Endothelial cell of umbilical vein (primary cell): Measurements from ENCODE around the gene CALD1. TPM values are rescaled to one million over a fixed set of nuclear protein-coding genes. Genes with fewer than 3 reads are reported as not detected.

Experiments used
- BruUV-seq: library from RNA; stranded (reverse); fragments of 400-500 nt; replicated peaks from 2 replicates; lab custom pipeline; 2021; lab: Mats Ljungman, UMichigan
- CTCF ChIA-PET: fragments of 300-600, 350-600 bp; sonication (Branson Sonifier 250); formaldehyde crosslinking; loops from one replicate; lab custom pipeline; 2021; ENCODE audit warnings: antibody characterized with exemption, inconsistent platforms; lab: Charles Lee
- POLR2A ChIA-PET: fragments of 300-600, 350-600 bp; sonication (Branson Sonifier 250); formaldehyde crosslinking; loops from one replicate; lab custom pipeline; 2021; ENCODE audit warnings: antibody characterized with exemption, inconsistent platforms; lab: Charles Lee
- DNase-seq: peaks from one replicate; pipeline ENCODE4 v3.0.0-alpha.2; 2011; ENCODE audit warnings: low read depth, low spot score
- FAIRE-seq: peaks from 2 replicates; lab custom pipeline; 2011; peaks lifted over from hg19 to GRCh38; lab: Jason Lieb, UNC
- H2AFZ ChIP-seq: 2 replicates; pipeline ENCODE4 v1.6.0; 2012; ENCODE audit warnings: low read depth, low read length, control low read depth, inconsistent platforms
- H3K27ac ChIP-seq: 2 replicates; pipeline ENCODE4 v1.5.1; 2011; ENCODE audit warnings: low read depth, mild to moderate bottlenecking, control low read depth, low read length, moderate library complexity; ENCODE audit not compliant: insufficient read depth
- H3K27me3 ChIP-seq, 2 experiments: 2 replicates each; pipeline versions ENCODE4 v1.6.0 to v1.6.1; 2011; ENCODE audit warnings: low read length in 2 of 2, mixed read lengths in 1 of 2; ENCODE audit not compliant: control insufficient read depth in 2 of 2, insufficient read depth in 2 of 2
- H3K36me3 ChIP-seq, 2 experiments: 2 replicates in 1 of 2; 3 replicates in 1 of 2; pipeline ENCODE4 v1.5.1; 2011; ENCODE audit warnings: low read length in 2 of 2, mild to moderate bottlenecking in 1 of 2, moderate library complexity in 1 of 2; ENCODE audit not compliant: control insufficient read depth in 2 of 2, insufficient read depth in 2 of 2; ENCODE audit errors: extremely low read depth in 1 of 2
- H3K4me1 ChIP-seq: 3 replicates; pipeline ENCODE4 v1.5.1; 2011; ENCODE audit warnings: mild to moderate bottlenecking, low read length; ENCODE audit not compliant: control insufficient read depth, insufficient read depth; ENCODE audit errors: extremely low read depth
- H3K4me2 ChIP-seq: 2 replicates; pipeline ENCODE4 v1.6.1; 2011; ENCODE audit warnings: low read length, control low read depth, mixed read lengths; ENCODE audit not compliant: insufficient read depth
- H3K4me3 ChIP-seq, 3 experiments: fragments of 200-600 bp in 1 of 3; sonication (generic), shearing (Covaris generic) in 1 of 3; replicated peaks in 1 of 3; 2 replicates each; pipeline ENCODE4 v1.5.1; 2011 to 2016; ENCODE audit warnings: control low read depth in 3 of 3, low read length in 3 of 3, mild to moderate bottlenecking in 2 of 3, inconsistent platforms in 1 of 3, low read depth in 1 of 3, moderate library complexity in 1 of 3; ENCODE audit not compliant: insufficient read depth in 1 of 3
- H3K79me2 ChIP-seq: 2 replicates; pipeline ENCODE4 v1.6.0; 2012; ENCODE audit warnings: low read length, inconsistent platforms; ENCODE audit not compliant: control insufficient read depth, insufficient read depth
- H3K9ac ChIP-seq: replicated peaks from 2 replicates; pipeline ENCODE3; 2011; ENCODE audit warnings: low read length, control low read depth; ENCODE audit not compliant: insufficient read depth; ENCODE audit errors: extremely low read depth
- H3K9me1 ChIP-seq: replicated peaks from 3 replicates; pipeline ENCODE4 v1.6.0; 2011; ENCODE audit warnings: mild to moderate bottlenecking, low read length; ENCODE audit not compliant: control insufficient read depth, insufficient read depth; ENCODE audit errors: extremely low read depth
- H3K9me3 ChIP-seq: replicated peaks from 2 replicates; pipeline ENCODE4 v1.5.1; 2012; ENCODE audit warnings: low read length, inconsistent platforms; ENCODE audit not compliant: control insufficient read depth, insufficient read depth
- H4K20me1 ChIP-seq: replicated peaks from 2 replicates; pipeline ENCODE3; 2011; ENCODE audit warnings: mild to moderate bottlenecking, low read length; ENCODE audit not compliant: control insufficient read depth, insufficient read depth; ENCODE audit errors: extremely low read depth
- EZH2 ChIP-seq: IDR thresholded peaks from 2 replicates; pipeline ENCODE4 v1.6.1; 2012; ENCODE audit warnings: borderline replicate concordance, low read depth, mild to moderate bottlenecking, moderate library complexity, low read length, inconsistent platforms; ENCODE audit not compliant: severe bottlenecking
- FOS ChIP-seq: IDR thresholded peaks from 2 replicates; pipeline ENCODE4 v1.6.1; 2011; ENCODE audit warnings: mild to moderate bottlenecking, low read length, moderate library complexity, borderline replicate concordance; ENCODE audit not compliant: insufficient read depth
- dilution Hi-C: fragments of 300-500 bp; cut with MboI; formaldehyde crosslinking; loops from one replicate; pipeline ENCODE4 v1.15.0; 2019; ENCODE audit warnings: low sequenced_read_pairs; ENCODE audit not compliant: extremely low pct_ligation_motif_present
- intact Hi-C: fragments of 100-400 bp; cut with micrococcal nuclease; formaldehyde crosslinking; loops from one replicate; pipeline ENCODE4 v1.10.0; 2022
- polyA plus RNA-seq, 4 experiments: library from polyadenylated mRNA; depleted of rRNA in 3 of 4; stranded (reverse) in 3 of 4; unstranded in 1 of 4; fragments of >200 nt; gene quantifications; 2 replicates each; pipeline versions ENCODE4 v1.2.1 to v1.2.3, GENCODE V29; 2011 to 2012; ENCODE audit warnings: missing spikeins in 1 of 4
- total RNA-seq: library from RNA; stranded (reverse); gene quantifications from 2 replicates; pipeline ENCODE4 v1.2.3, GENCODE V29; 2021
- TF ChIP-seq, protein P1 (sequence below), 2 donors: IDR thresholded peaks; 1 replicate in 1 of 2; 2 replicates in 1 of 2; pipeline ENCODE4 v1.5.1; 2011; ENCODE audit warnings: low read length in 2 of 2, mild to moderate bottlenecking in 2 of 2, moderate library complexity in 2 of 2, control low read depth in 1 of 2, inconsistent platforms in 1 of 2, low read depth in 1 of 2; ENCODE audit not compliant: insufficient read depth in 1 of 2; ENCODE audit errors: extremely low read depth in 1 of 2

Gene CALD1
- total and polyA plus RNA-seq, 2 donors (not counting 3 experiments of a cell fraction or from before 2014, with no cell fraction given) = 136 to 307 TPM

DNA sequence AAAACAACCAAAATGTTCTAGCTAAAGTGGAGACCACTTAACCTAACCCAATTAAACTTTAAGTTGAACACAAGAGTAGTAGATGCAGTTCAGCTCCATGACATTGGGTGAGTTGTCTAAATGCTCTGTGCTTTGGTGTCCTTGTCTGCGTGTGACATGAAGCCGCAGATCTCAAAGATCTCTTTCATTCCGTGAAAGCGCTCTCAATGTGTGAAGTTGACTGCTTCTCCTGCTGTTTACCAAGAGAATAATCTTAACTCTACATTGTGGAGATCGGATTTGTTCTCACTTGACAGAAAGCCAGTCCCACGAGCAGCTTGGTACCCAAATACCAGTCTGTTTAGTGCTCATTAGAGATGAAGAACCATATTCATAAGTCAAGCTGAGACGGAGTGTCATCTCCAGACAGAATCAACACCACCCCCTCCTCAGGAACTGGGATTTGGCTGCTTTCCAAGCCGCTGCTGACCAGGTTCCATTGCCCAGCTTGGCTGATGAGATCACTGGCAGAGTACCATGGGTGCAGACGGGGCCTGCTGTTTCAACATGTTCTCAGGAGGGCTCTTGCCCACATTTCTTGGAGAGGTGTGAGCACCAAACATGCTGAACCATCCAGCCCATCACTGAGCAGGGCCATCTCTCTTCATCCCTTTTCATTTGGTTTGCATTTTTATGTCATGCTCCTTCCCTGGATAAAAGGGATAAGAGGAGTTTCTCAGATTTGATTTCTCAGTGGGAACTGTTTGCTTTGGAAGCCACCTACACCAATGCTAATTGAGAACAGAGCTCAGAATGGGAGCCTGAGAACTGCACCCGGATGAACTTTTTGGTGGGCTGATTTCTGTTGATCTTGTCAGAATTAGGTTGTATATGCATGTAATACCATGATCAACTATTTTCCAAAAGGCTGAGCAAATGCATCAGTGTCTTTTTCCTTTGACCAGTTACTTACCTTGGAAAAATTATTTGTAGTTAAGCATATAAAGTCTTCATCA lies 111.1 kb downstream of the CALD1 start:
- intact Hi-C loops (loop anchor here (5.0 kb wide), 1 partner anchor 168 kb away; no protein-coding TSS in a partner anchor), dilution Hi-C loops (no loop called here)
- H3K79me2 ChIP-seq = peaks cover 46% of the 10 kb centered on the region
- CTCF ChIA-PET = interaction anchor here (0.7 kb wide), 1 partner anchor 35 kb away, joined by 3 read pairs; no protein-coding TSS in a partner anchor
- no peaks in the 10 kb centered on the region for H3K27me3 ChIP-seq
- no TSS peak for BruUV-seq
- FAIRE-seq = peak; percentile 49
- no peak overlapping the region for H3K4me3 ChIP-seq
- H3K9me3 ChIP-seq = no peaks in the 10 kb centered on the region
- TF ChIP-seq, protein P1, sequence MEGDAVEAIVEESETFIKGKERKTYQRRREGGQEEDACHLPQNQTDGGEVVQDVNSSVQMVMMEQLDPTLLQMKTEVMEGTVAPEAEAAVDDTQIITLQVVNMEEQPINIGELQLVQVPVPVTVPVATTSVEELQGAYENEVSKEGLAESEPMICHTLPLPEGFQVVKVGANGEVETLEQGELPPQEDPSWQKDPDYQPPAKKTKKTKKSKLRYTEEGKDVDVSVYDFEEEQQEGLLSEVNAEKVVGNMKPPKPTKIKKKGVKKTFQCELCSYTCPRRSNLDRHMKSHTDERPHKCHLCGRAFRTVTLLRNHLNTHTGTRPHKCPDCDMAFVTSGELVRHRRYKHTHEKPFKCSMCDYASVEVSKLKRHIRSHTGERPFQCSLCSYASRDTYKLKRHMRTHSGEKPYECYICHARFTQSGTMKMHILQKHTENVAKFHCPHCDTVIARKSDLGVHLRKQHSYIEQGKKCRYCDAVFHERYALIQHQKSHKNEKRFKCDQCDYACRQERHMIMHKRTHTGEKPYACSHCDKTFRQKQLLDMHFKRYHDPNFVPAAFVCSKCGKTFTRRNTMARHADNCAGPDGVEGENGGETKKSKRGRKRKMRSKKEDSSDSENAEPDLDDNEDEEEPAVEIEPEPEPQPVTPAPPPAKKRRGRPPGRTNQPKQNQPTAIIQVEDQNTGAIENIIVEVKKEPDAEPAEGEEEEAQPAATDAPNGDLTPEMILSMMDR (IDR thresholded peaks at IDR 0.05; ENCODE audit: extremely low read depth in 1 of 2, insufficient read depth in 1 of 2, low read depth in 1 of 2, low read length in 2 of 2) = no peak
- TF ChIP-seq EZH2 (no peak), FOS (no peak)
- H2AFZ ChIP-seq = no peak overlapping the region
- H3K4me1 ChIP-seq = peaks cover 25% of the 10 kb centered on the region
- H4K20me1 ChIP-seq = no peaks in the 10 kb centered on the region
- H3K27ac ChIP-seq = no peak overlapping the region
- DNase-seq = peak; percentile 59
- H3K9ac ChIP-seq = no peak overlapping the region
- POLR2A ChIA-PET = no interaction called here
- peaks cover 4 to 15% of the 10 kb centered on the region in 2 experiments for H3K36me3 ChIP-seq
- no peaks in the 10 kb centered on the region for H3K9me1 ChIP-seq
- no peak overlapping the region for H3K4me2 ChIP-seq
